B cell (primary cell): ENCODE measurements around the gene TSTD1. TPM values are rescaled to one million over a fixed set of nuclear protein-coding genes. Genes with fewer than 3 reads are reported as not detected.
A peak's percentile ranks its signal among the peaks of the same experiment; 100 is the strongest.
"Not testable (repeated sequence)": the region's sequence is repeated elsewhere in the genome, so short reads cannot be mapped to it uniquely, and the experiment has no call there.

Source experiments
- ATAC-seq: fragments of 200-7000 bp; cut with Tn5 transposase; one replicate; pipeline ENCODE4 v1.10.0; 2021; ENCODE audit warnings: low read depth, mild to moderate bottlenecking, moderate number of reproducible peaks, moderate library complexity
- CTCF ChIA-PET: fragments of 350-600 bp; sonication (Branson Sonifier 250); formaldehyde crosslinking; loops from one replicate; lab custom pipeline; 2021; ENCODE audit warnings: antibody characterized with exemption, inconsistent platforms; lab: Charles Lee
- POLR2A ChIA-PET: fragments of 350-600 bp; sonication (Branson Sonifier 250); formaldehyde crosslinking; loops from one replicate; lab custom pipeline; 2021; ENCODE audit warnings: antibody characterized with exemption; lab: Charles Lee
- DNase-seq: peaks from one replicate; pipeline ENCODE4 v3.0.0; 2013
- H2AFZ ChIP-seq: 2 replicates; pipeline ENCODE4 v1.6.1; 2012; ENCODE audit warnings: mild to moderate bottlenecking, low read depth, low read length; ENCODE audit not compliant: insufficient read depth, poor library complexity, severe bottlenecking
- H3K27ac ChIP-seq, 2 donors: 1 replicate in 1 of 2; 2 replicates in 1 of 2; pipeline ENCODE4 v1.5.1; 2012 to 2013; ENCODE audit warnings: low read length in 2 of 2, mild to moderate bottlenecking in 2 of 2, moderate library complexity in 1 of 2
- H3K27me3 ChIP-seq, 4 experiments: fragments of 200-600 bp in 1 of 4; sonication (generic) in 1 of 4; replicated peaks in 1 of 4; 1 replicate in 2 of 4; 2 replicates in 2 of 4; pipeline versions ENCODE4 v1.6.1 to v1.7.0; 2013 to 2016; ENCODE audit warnings: low read length in 3 of 4, mild to moderate bottlenecking in 2 of 4, mixed read lengths in 1 of 4, moderate library complexity in 1 of 4; ENCODE audit not compliant: insufficient read depth in 4 of 4, control insufficient read depth in 3 of 4; ENCODE audit errors: control extremely low read depth in 1 of 4
- H3K36me3 ChIP-seq, 2 experiments: replicated peaks in 1 of 2; 1 replicate in 1 of 2; 2 replicates in 1 of 2; pipeline versions ENCODE4 v1.6.1 to v1.7.1; 2013; ENCODE audit warnings: low read length in 1 of 2; ENCODE audit not compliant: insufficient read depth in 2 of 2, control insufficient read depth in 1 of 2; ENCODE audit errors: control extremely low read depth in 1 of 2, extremely low read depth in 1 of 2
- H3K4me1 ChIP-seq, 2 donors: fragments of 200-600 bp in 1 of 2; sonication (generic) in 1 of 2; 1 replicate in 1 of 2; 2 replicates in 1 of 2; pipeline versions ENCODE4 v1.5.1 to v1.6.1; 2013 to 2017; ENCODE audit warnings: low read length in 2 of 2; ENCODE audit not compliant: control insufficient read depth in 2 of 2, insufficient read depth in 2 of 2
- H3K4me2 ChIP-seq: replicated peaks from 2 replicates; pipeline ENCODE3; 2012; ENCODE audit warnings: mild to moderate bottlenecking, low read depth, low read length; ENCODE audit not compliant: poor library complexity, severe bottlenecking
- H3K4me3 ChIP-seq, 5 experiments: fragments of 200-600 bp in 1 of 5; sonication (generic) in 1 of 5; 1 replicate in 3 of 5; 2 replicates in 2 of 5; pipeline versions ENCODE4 v1.5.1 to v1.7.0; 2011 to 2016; ENCODE audit warnings: low read length in 4 of 5, mild to moderate bottlenecking in 4 of 5, low read depth in 2 of 5, control low read depth in 1 of 5, moderate library complexity in 1 of 5; ENCODE audit not compliant: insufficient read depth in 1 of 5; ENCODE audit errors: control extremely low read depth in 1 of 5, extremely low read depth in 1 of 5
- H3K79me2 ChIP-seq: fragments of 200-600 bp; sonication (generic); one replicate; pipeline ENCODE4 v1.6.0; 2016; ENCODE audit warnings: low read length; ENCODE audit not compliant: control insufficient read depth, insufficient read depth
- H3K9ac ChIP-seq: fragments of 200-600 bp; sonication (generic); 2 replicates; pipeline ENCODE4 v1.6.1; 2017; ENCODE audit warnings: mild to moderate bottlenecking, low read length, moderate library complexity
- H3K9me3 ChIP-seq, 3 donors: one replicate each; pipeline versions ENCODE4 v1.6.1 to v1.7.1; 2013; ENCODE audit warnings: low read length in 2 of 3; ENCODE audit not compliant: control insufficient read depth in 2 of 3, insufficient read depth in 1 of 3; ENCODE audit errors: control extremely low read depth in 1 of 3
- H4K20me1 ChIP-seq: 2 replicates; pipeline ENCODE4 v1.6.0; 2012; ENCODE audit warnings: mild to moderate bottlenecking, low read length; ENCODE audit not compliant: insufficient read depth, control insufficient read depth, poor library complexity, severe bottlenecking
- H3K27ac Mint-ChIP-seq: one replicate; pipeline ENCODE4 v1.8.0; 2021; ENCODE audit warnings: mixed read lengths
- H3K27me3 Mint-ChIP-seq: one replicate; pipeline ENCODE4 v1.8.0; 2021; ENCODE audit warnings: mixed read lengths
- H3K4me1 Mint-ChIP-seq: one replicate; pipeline ENCODE4 v1.8.0; 2021; ENCODE audit warnings: mixed read lengths
- H3K4me3 Mint-ChIP-seq: one replicate; pipeline ENCODE4 v1.8.0; 2021; ENCODE audit warnings: mixed read lengths
- H3K9me3 Mint-ChIP-seq: one replicate; pipeline ENCODE4 v1.8.0; 2022; ENCODE audit warnings: mixed read lengths; ENCODE audit not compliant: insufficient read depth
- CTCF ChIP-seq: fragments of 200-600 bp; IDR thresholded peaks from one replicate; pipeline ENCODE4 v1.8.0; 2022; ENCODE audit warnings: antibody characterized with exemption, mild to moderate bottlenecking
- EZH2 ChIP-seq: IDR thresholded peaks from 2 replicates; pipeline ENCODE4 v1.6.1; 2012; ENCODE audit warnings: borderline replicate concordance, low read depth, mild to moderate bottlenecking, moderate library complexity, low read length; ENCODE audit not compliant: insufficient read depth, poor library complexity, severe bottlenecking
- WGBS: methylation state at CpG from one replicate; pipeline ENCODE4 v1.1.5; 2013; ENCODE audit warnings: missing lambda C conversion rate; ENCODE audit not compliant: insufficient coverage; 5-methylcytosine and 5-hydroxymethylcytosine counted together
- intact Hi-C: fragments of 100-400 bp; cut with micrococcal nuclease; formaldehyde crosslinking; loops from one replicate; pipeline ENCODE4 v1.10.0; 2022
- polyA plus RNA-seq: library from polyadenylated mRNA; depleted of rRNA; stranded (reverse); fragments of >200 nt; gene quantifications from 2 replicates; pipeline ENCODE4 v1.2.3, GENCODE V29; 2012
- total RNA-seq, 2 donors: library from RNA; stranded (reverse); fragments of 120-200 nt in 1 of 2; gene quantifications; 1 replicate in 1 of 2; 2 replicates in 1 of 2; pipeline versions ENCODE4 v1.2.3 to v1.2.4, GENCODE V29; 2013 to 2022

Gene TSTD1
- total and polyA plus RNA-seq, 2 donors (not counting 1 experiment from before 2014, with no cell fraction given), result 85.6 to 242 TPM

GRCh38 chr1:161018631-161018930 is 20.2 kb downstream of the TSTD1 start:
- peaks cover 32% of the 10 kb centered on the region for H3K4me1 Mint-ChIP-seq
- H2AFZ ChIP-seq, result no peak overlapping the region
- H3K4me1 ChIP-seq, result peaks cover 27 to 31% of the 10 kb centered on the region in 2 donors
- H3K4me2 ChIP-seq, result no peak overlapping the region
- peaks cover 5% of the 10 kb centered on the region for H3K79me2 ChIP-seq
- H4K20me1 ChIP-seq, result no peaks in the 10 kb centered on the region
- H3K9me3 Mint-ChIP-seq, result no peaks in the 10 kb centered on the region
- no peak overlapping the region for H3K9ac ChIP-seq
- CTCF ChIA-PET, result interaction anchor here (0.9 to 3.6 kb wide), 4 partner anchors 21 to 67 kb away, joined by 4 to 22 read pairs (median 5); partner anchors contain the start of gene USF1
- TF ChIP-seq CTCF (no peak), EZH2 (no peak)
- POLR2A ChIA-PET, result interaction anchor here (0.9 kb wide), 1 partner anchor 114 kb away, joined by 5 read pairs; the partner anchor contains the start of gene DEDD
- no peak overlapping the region for H3K4me3 ChIP-seq
- no peak for DNase-seq
- ATAC-seq, result no peak
- WGBS, result 100% methylated on average over 1 of the region's 1 CpG
- no peaks in the 10 kb centered on the region for H3K27me3 Mint-ChIP-seq
- H3K36me3 ChIP-seq, result no peaks in the 10 kb centered on the region
- no peak overlapping the region for H3K4me3 Mint-ChIP-seq
- intact Hi-C loops, result no loop called here
- H3K27ac ChIP-seq, result no peak overlapping the region
- H3K9me3 ChIP-seq, result no peaks in the 10 kb centered on the region
- H3K27ac Mint-ChIP-seq, result no peak overlapping the region
- no peaks in the 10 kb centered on the region for H3K27me3 ChIP-seq

GRCh38 chr1:161017756-161018630 is 20.8 kb downstream of the TSTD1 start:
- peaks cover 5% of the 10 kb centered on the region for H3K79me2 ChIP-seq
- 96% methylated on average over 5 of the region's 5 CpGs for WGBS
- no peak overlapping the region for H2AFZ ChIP-seq
- no peak overlapping the region for H3K9ac ChIP-seq
- no peaks in the 10 kb centered on the region for H3K9me3 ChIP-seq
- Mint-ChIP-seq H3K4me1 (peaks cover 38% of the 10 kb centered on the region), H3K4me3 (no peak overlapping the region), H3K27me3 (no peaks in the 10 kb centered on the region), H3K27ac (no peak overlapping the region), H3K9me3 (no peaks in the 10 kb centered on the region)
- H3K36me3 ChIP-seq, result no peaks in the 10 kb centered on the region
- ChIA-PET POLR2A (interaction anchor here (0.9 kb wide), 1 partner anchor 115 kb away, joined by 5 read pairs; the partner anchor contains the start of gene DEDD), CTCF (interaction anchor here (0.9 to 3.6 kb wide), 4 partner anchors 20 to 66 kb away, joined by 4 to 22 read pairs (median 5); partner anchors contain the start of gene USF1)
- intact Hi-C loops, result no loop called here
- peaks cover 33 to 37% of the 10 kb centered on the region in 2 donors for H3K4me1 ChIP-seq
- no peaks in the 10 kb centered on the region for H4K20me1 ChIP-seq
- H3K4me2 ChIP-seq, result no peak overlapping the region
- DNase-seq, result no peak
- no peak for ATAC-seq
- no peak for TF ChIP-seq CTCF
- no peak for TF ChIP-seq EZH2
- H3K27ac ChIP-seq, result no peak overlapping the region
- no peak overlapping the region for H3K4me3 ChIP-seq
- no peaks in the 10 kb centered on the region for H3K27me3 ChIP-seq

DNA sequence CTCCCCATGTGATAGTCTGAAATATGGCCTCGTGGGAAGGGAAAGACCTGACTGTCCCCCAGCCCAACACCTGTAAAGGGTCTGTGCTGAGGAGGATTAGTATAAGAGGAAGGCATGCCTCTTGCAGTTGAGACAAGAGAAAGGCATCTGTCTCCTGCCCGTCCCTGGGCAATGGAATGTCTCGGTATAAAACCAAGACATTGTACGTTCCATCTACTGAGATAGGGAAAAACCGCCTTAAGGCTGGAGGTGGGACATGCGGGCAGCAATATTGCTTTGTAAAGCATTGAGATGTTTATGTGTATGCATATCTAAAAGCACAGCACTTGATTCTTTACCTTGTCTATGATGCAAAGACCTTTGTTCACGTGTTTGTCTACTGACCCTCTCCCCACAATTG is 21.6 kb downstream of the TSTD1 start:
- DNase-seq, H3K27ac ChIP-seq, H3K9ac ChIP-seq, H3K27me3 ChIP-seq, H3K9me3 ChIP-seq, H3K27me3 Mint-ChIP-seq, ATAC-seq, H3K4me3 Mint-ChIP-seq, POLR2A ChIA-PET, H3K79me2 ChIP-seq, H3K9me3 Mint-ChIP-seq, H3K4me2 ChIP-seq, H2AFZ ChIP-seq, CTCF ChIA-PET, H4K20me1 ChIP-seq, intact Hi-C loops, H3K4me3 ChIP-seq, H3K36me3 ChIP-seq: not testable (repeated sequence)
- peaks cover 37 to 43% of the 10 kb centered on the region in 2 donors for H3K4me1 ChIP-seq
- H3K4me1 Mint-ChIP-seq, result peaks cover 43% of the 10 kb centered on the region
- WGBS, result 100% methylated on average over 1 of the region's 7 CpGs
- peak overlapping the region; percentile 20 for H3K27ac Mint-ChIP-seq
